IgD-negative memory B cell (primary cell): ENCODE measurements around the gene BSPH1. TPM values are rescaled to one million over a fixed set of nuclear protein-coding genes. Genes with fewer than 3 reads are reported as not detected.
"Not testable (repeated sequence)": the region's sequence is repeated elsewhere in the genome, so short reads cannot be mapped to it uniquely, and the experiment has no call there.

ENCODE experiments used
- H3K27ac Mint-ChIP-seq, 3 donors: one replicate each; pipeline ENCODE4 v1.8.0; 2020 to 2022; ENCODE audit warnings: mild to moderate bottlenecking in 3 of 3, mixed read lengths in 3 of 3, moderate library complexity in 1 of 3
- H3K27me3 Mint-ChIP-seq: one replicate; pipeline ENCODE4 v1.8.0; 2021; ENCODE audit warnings: mixed read lengths
- H3K36me3 Mint-ChIP-seq: one replicate; pipeline ENCODE4 v1.8.0; 2020; ENCODE audit warnings: mild to moderate bottlenecking, mixed read lengths
- H3K4me1 Mint-ChIP-seq, 3 donors: one replicate each; pipeline ENCODE4 v1.8.0; 2020 to 2022; ENCODE audit warnings: mixed read lengths in 3 of 3, mild to moderate bottlenecking in 1 of 3
- H3K4me3 Mint-ChIP-seq, 4 donors: one replicate each; pipeline ENCODE4 v1.8.0; 2020 to 2022; ENCODE audit warnings: mild to moderate bottlenecking in 4 of 4, mixed read lengths in 4 of 4, moderate library complexity in 3 of 4
- H3K9me3 Mint-ChIP-seq, 3 donors: one replicate each; pipeline ENCODE4 v1.8.0; 2020 to 2021; ENCODE audit warnings: mixed read lengths in 3 of 3, mild to moderate bottlenecking in 1 of 3
- polyA plus RNA-seq: library from polyadenylated mRNA; unstranded; fragments of 300-500 nt; fragmentation: Illumina TruSeq; gene quantifications from one replicate; pipeline ENCODE4 v1.2.3, GENCODE V29; 2021

BSPH1 gene
- polyA plus RNA-seq, 1 donor from 2014 or later = not detected

DNA sequence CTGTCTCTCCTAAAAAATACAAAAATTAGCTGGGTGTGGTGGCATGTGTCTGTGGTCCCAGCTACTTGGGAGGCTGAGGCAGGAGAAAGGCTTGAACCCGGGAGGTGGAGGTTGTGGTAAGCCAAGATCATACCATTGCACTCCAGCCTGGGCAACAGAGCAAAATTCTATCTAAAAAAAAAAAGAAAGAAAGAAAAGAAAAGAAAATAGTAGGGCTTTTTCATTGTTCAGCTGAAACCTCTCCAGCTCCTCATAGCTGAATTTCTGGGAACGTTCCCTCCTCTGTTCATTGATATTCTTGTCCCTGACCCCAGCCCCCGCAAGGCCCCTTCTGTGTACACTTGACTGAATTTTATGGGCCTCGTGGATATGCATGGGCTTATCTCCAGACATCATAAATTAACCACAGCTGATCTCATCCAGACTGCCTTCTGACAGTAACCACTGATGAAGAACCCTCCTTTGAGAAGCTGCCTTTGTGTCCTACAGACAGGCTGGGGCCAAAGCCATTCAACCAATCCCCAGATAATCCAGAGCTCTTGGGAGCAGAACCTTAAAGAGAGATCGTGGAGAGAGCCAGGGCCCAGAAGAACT lies 2.3 kb upstream of the BSPH1 start, which contains the start of gene ELSPBP1:
TSS of gene ELSPBP1 (plus strand) at position 424 of the 594 bp plus-strand sequence. CDS start 14,036 bp downstream, outside the sequence.
- peaks cover 4 to 6% (median 5%) of the 10 kb centered on the region in 3 donors for H3K9me3 Mint-ChIP-seq
- H3K27ac Mint-ChIP-seq = no peak within 1 kb of the TSS
- no peak within 1 kb of the TSS for H3K4me3 Mint-ChIP-seq
- peaks cover 9% of the 10 kb centered on the region for H3K27me3 Mint-ChIP-seq
- H3K4me1 Mint-ChIP-seq = no peaks in the 10 kb centered on the region
- peaks cover 2% of the 10 kb centered on the region for H3K36me3 Mint-ChIP-seq

DNA sequence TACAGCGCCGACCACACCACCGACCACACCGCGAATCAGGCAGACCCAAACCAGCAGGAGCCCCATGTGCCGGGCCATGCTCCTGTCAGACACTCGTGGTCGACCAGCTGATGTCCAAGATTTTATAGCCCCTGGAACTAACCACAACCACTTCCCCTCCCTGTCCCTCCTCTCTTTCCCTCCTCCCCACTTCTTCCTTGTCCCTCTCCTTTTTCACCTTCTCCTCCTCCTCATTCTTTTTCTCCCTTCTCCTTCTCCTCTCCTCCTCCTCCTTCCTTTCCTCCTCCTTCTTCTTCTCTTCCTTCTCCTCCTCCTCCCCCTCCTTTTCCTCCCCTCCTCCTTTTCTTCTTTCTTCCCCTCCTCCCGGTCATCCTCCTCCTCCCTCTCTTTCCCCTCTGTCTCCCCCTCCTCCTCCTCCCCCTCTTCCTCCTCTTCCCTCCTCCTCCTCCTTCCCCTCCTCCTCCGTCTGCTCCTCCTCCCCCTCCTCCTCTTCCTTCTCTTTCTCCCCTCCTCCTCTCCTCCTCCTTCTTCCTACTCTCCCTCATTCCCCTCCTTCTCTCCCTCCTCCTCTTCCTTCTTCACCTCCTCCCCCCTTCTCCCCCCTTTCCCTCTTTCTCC lies 670 bp downstream of the BSPH1 start:
- H3K36me3 Mint-ChIP-seq = no peaks in the 10 kb centered on the region
- H3K27ac Mint-ChIP-seq = no peak overlapping the region
- no peak overlapping the region for H3K4me3 Mint-ChIP-seq
- peaks cover 15% of the 10 kb centered on the region for H3K27me3 Mint-ChIP-seq
- peaks cover 4 to 6% (median 5%) of the 10 kb centered on the region in 3 donors for H3K9me3 Mint-ChIP-seq
- no peaks in the 10 kb centered on the region for H3K4me1 Mint-ChIP-seq

DNA sequence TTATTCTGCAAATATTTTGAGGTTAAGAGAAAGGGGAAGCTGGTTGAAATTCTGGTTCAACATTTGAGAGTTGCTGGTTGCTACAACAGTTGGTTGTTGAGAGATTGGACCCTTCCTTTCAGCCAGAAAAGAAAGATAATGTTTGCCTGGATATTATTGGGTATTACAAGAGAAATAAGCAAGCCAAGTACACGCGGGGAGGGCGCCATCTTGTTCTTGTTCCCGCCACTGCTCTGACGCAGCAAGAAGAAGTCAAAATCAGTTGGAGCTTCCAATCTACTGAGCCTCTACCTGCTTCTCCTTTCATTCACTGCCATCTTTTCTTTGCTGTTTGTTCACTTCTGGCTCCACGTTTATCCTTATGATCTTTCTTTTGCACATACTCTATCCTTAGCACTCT lies 18.4 kb downstream of the BSPH1 start:
- H3K36me3 Mint-ChIP-seq = peaks cover 1% of the 10 kb centered on the region
- H3K4me1 Mint-ChIP-seq = no peaks in the 10 kb centered on the region
- H3K4me3 Mint-ChIP-seq = no peak overlapping the region
- no peak overlapping the region for H3K27ac Mint-ChIP-seq
- peaks cover 0 to 2% (median 0%) of the 10 kb centered on the region in 3 donors for H3K9me3 Mint-ChIP-seq
- H3K27me3 Mint-ChIP-seq = peaks cover 23% of the 10 kb centered on the region

DNA sequence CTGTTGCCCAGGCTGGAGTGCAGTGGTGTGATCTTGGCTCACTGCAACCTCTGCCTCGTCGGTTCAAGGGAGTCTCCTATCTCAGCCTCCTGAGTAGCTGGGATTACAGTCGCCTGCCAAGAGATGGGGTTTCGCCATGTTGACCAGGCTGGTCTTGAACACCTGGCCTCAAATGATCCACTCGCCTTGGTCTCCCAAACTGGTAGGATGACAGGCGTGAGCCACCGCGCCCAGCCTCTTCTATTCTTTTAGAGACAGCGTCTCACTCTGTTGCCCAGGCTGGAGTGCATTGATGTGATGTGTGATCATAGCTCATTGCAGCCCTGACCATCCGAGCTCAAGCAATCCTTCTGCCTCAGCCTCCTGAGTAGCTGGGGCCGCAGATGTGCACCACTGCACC lies 36.0 kb downstream of the BSPH1 start:
- not testable (repeated sequence) for H3K27me3 Mint-ChIP-seq, H3K9me3 Mint-ChIP-seq, H3K27ac Mint-ChIP-seq, H3K4me1 Mint-ChIP-seq, H3K36me3 Mint-ChIP-seq, H3K4me3 Mint-ChIP-seq

DNA sequence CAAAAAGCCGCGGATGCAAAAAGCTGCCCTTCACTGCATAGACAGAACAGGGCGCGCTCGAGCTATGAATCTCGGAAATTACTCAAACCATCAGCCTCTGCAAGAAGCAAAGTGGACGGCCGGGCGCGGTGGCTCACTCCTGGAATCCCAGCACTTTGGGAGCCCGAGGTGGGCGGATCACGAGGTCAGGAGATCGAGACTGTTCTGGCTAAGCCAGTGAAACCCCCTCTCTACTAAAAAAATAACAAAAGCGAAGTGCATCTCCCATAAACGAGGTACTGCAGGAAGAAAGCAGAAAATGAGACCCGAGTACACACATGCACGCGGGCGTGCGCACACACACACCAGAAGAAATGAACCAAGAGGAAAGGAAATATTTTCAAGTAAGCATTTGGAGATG lies 39.8 kb downstream of the BSPH1 start:
- not testable (repeated sequence) for H3K4me3 Mint-ChIP-seq, H3K36me3 Mint-ChIP-seq, H3K27ac Mint-ChIP-seq, H3K27me3 Mint-ChIP-seq, H3K4me1 Mint-ChIP-seq, H3K9me3 Mint-ChIP-seq

- not testable (repeated sequence) for H3K9me3 Mint-ChIP-seq, H3K4me3 Mint-ChIP-seq, H3K27ac Mint-ChIP-seq, H3K36me3 Mint-ChIP-seq, H3K4me1 Mint-ChIP-seq, H3K27me3 Mint-ChIP-seq
Measured at GRCh38 chr19:47949852-47950521, 42.0 kb downstream of the BSPH1 start.

DNA sequence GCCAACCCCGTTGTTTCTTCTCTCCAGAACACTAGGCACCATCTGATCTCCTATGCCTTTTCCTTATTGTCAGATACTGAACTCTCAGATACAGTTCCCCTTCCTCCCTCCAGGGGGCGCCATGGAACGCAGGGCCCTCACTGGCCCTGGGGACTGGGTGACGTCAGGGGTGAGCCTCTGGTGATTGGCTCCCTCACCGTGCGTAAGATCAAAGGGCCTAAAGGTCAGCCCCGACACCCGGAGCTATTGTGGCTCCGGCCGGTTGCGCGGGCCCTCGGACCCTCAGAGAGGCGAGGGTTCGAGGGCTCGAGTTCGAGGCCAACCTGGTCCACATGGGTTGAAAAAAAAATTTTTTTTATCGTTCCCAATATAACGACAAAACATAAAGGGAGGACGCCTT lies 63.4 kb downstream of the BSPH1 start:
- H3K27ac Mint-ChIP-seq, H3K4me3 Mint-ChIP-seq, H3K9me3 Mint-ChIP-seq, H3K27me3 Mint-ChIP-seq, H3K36me3 Mint-ChIP-seq, H3K4me1 Mint-ChIP-seq: not testable (repeated sequence)

- not testable (repeated sequence) for H3K27me3 Mint-ChIP-seq, H3K9me3 Mint-ChIP-seq, H3K27ac Mint-ChIP-seq, H3K36me3 Mint-ChIP-seq, H3K4me3 Mint-ChIP-seq, H3K4me1 Mint-ChIP-seq
Measured at GRCh38 chr19:47920107-47920506, 71.9 kb downstream of the BSPH1 start.

Other genes starting within 250 kb of the BSPH1 start
- 304 TPM for gene NOP53, start 246.6 kb downstream of the BSPH1 start, polyA plus RNA-seq
- gene SELENOW, start 213.5 kb downstream of the BSPH1 start, polyA plus RNA-seq = 210 TPM
- not detected for gene TPRX1, start 187.6 kb downstream of the BSPH1 start, polyA plus RNA-seq
- not detected for gene CRX, start 170.2 kb downstream of the BSPH1 start, polyA plus RNA-seq
- gene TPRX2, start 132.9 kb downstream of the BSPH1 start, polyA plus RNA-seq = not detected
- gene SULT2A1, start 105.9 kb downstream of the BSPH1 start, polyA plus RNA-seq = not detected
- not detected for gene ELSPBP1, start 2.5 kb upstream of the BSPH1 start, polyA plus RNA-seq
- not detected for gene CABP5, start 51.9 kb upstream of the BSPH1 start, polyA plus RNA-seq
- gene PLA2G4C, start 118.6 kb upstream of the BSPH1 start, polyA plus RNA-seq = 2.4 TPM
- 30.1 TPM for gene LIG1, start 178.2 kb upstream of the BSPH1 start, polyA plus RNA-seq
- 2.4 TPM for gene ZSWIM9, start 178.5 kb upstream of the BSPH1 start, polyA plus RNA-seq